ENCODE results near the gene ZBP1. TPM values are rescaled to one million over a fixed set of nuclear protein-coding genes. Genes with fewer than 3 reads are reported as not detected.

The ZBP1 gene
- total and polyA plus RNA-seq, 8 donors: 0.11 to 5.3 (median 0.39) TPM; not detected in 2

GRCh38 chr20:57660922-57661745 is 40.9 kb upstream of the ZBP1 start:
- DNase-seq (peak in 2 of 4 donors; percentile 29 to 74), ATAC-seq (no peak)
- intact Hi-C loops (cut with DNase I): no loop called here
- no peaks in the 10 kb centered on the region for H3K9me3 ChIP-seq
- no peak overlapping the region for H3K27ac ChIP-seq
- no peak overlapping the region for H3K4me3 ChIP-seq
- H3K27me3 ChIP-seq: no peaks in the 10 kb centered on the region
- TF ChIP-seq CTCF (IDR thresholded peaks at IDR 0.05): no peak
- peaks cover 0 to 26% of the 10 kb centered on the region in 2 donors for H3K36me3 ChIP-seq
- peaks cover 0 to 3% of the 10 kb centered on the region in 2 donors for H3K4me1 ChIP-seq

- no peaks in the 10 kb centered on the region for H3K9me3 ChIP-seq
- DNase-seq (no peak), ATAC-seq (no peak)
- peaks cover 0 to 3% of the 10 kb centered on the region in 2 donors for H3K4me1 ChIP-seq
- H3K4me3 ChIP-seq: no peak overlapping the region
- intact Hi-C loops (cut with DNase I): no loop called here
- no peaks in the 10 kb centered on the region for H3K27me3 ChIP-seq
- no peak for TF ChIP-seq CTCF (IDR thresholded peaks at IDR 0.05)
- peaks cover 0 to 26% of the 10 kb centered on the region in 2 donors for H3K36me3 ChIP-seq
- no peak overlapping the region for H3K27ac ChIP-seq
Observed at GRCh38 chr20:57660181-57660921, 40.1 kb upstream of the ZBP1 start.

GRCh38 chr20:57659517-57660180 is 39.4 kb upstream of the ZBP1 start:
- Histone ChIP-seq H3K4me1 (peaks cover 0 to 3% of the 10 kb centered on the region in 2 donors), H3K27me3 (no peaks in the 10 kb centered on the region), H3K9me3 (no peaks in the 10 kb centered on the region), H3K27ac (no peak overlapping the region), H3K36me3 (peaks cover 0 to 26% of the 10 kb centered on the region in 2 donors), H3K4me3 (no peak overlapping the region)
- DNase-seq: peak in 2 of 4 donors; percentile 22 to 61
- intact Hi-C loops (cut with DNase I): loop anchor here in 1 of 2 donors (5.0 to 10.0 kb wide), 2 partner anchors 425 to 518 kb away; no protein-coding TSS in a partner anchor
- TF ChIP-seq CTCF (IDR thresholded peaks at IDR 0.05): no peak
- no peak for ATAC-seq

- intact Hi-C loops (cut with DNase I): loop anchor here in 1 of 2 donors (5.0 to 10.0 kb wide), 2 partner anchors 426 to 518 kb away; no protein-coding TSS in a partner anchor
- H3K4me3 ChIP-seq: no peak overlapping the region
- no peak for ATAC-seq
Observed at GRCh38 chr20:57658833-57659516, 38.7 kb upstream of the ZBP1 start.

More at GRCh38 chr20:57658833-57659516, 38.7 kb upstream of the ZBP1 start:
- Histone ChIP-seq H3K9me3 (no peaks in the 10 kb centered on the region), H3K36me3 (peaks cover 0 to 26% of the 10 kb centered on the region in 2 donors), H3K27me3 (no peaks in the 10 kb centered on the region), H3K4me1 (peaks cover 0 to 3% of the 10 kb centered on the region in 2 donors), H3K27ac (no peak overlapping the region)
- peak in 2 of 4 donors; percentile 29 to 53 for DNase-seq
- TF ChIP-seq CTCF (IDR thresholded peaks at IDR 0.05): no peak
